ENCODE data around the gene ADGRB2.

DNA sequence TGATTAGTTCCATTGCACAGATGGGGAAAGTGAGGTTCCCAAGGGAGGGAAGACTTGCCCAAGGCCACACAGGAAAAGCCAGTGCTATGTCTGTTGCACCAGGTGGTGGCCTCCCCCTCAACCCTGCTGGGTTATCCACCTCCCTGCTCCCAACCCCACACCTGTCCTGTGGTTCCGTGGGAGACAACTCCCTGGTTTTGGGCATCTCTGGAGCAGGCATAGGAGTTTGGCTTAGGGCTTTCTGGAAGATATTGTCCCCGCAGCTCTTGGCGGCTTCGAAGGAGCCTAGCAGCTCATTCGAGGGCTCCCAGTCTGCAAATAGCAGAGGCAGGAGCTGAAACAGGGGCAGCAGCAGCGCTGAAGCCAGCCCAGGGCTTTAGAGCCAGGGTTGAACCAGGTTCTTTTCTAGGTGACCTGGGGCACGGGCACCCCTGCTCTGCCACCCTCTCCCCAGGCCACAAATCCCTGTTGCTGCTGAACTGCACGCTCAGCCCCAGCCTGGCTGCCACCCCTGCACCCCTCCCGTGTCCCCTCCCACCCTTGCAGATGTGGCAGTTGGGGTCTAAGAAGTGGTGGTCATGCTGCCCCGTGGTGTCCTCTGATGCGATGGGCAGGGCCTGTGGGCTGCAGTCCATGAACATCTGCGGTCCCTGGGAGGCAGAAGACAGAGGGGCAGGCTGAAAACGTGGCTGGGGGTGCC is 29.6 kb upstream of the ADGRB2 start:
- TF ChIP-seq, protein P1, sequence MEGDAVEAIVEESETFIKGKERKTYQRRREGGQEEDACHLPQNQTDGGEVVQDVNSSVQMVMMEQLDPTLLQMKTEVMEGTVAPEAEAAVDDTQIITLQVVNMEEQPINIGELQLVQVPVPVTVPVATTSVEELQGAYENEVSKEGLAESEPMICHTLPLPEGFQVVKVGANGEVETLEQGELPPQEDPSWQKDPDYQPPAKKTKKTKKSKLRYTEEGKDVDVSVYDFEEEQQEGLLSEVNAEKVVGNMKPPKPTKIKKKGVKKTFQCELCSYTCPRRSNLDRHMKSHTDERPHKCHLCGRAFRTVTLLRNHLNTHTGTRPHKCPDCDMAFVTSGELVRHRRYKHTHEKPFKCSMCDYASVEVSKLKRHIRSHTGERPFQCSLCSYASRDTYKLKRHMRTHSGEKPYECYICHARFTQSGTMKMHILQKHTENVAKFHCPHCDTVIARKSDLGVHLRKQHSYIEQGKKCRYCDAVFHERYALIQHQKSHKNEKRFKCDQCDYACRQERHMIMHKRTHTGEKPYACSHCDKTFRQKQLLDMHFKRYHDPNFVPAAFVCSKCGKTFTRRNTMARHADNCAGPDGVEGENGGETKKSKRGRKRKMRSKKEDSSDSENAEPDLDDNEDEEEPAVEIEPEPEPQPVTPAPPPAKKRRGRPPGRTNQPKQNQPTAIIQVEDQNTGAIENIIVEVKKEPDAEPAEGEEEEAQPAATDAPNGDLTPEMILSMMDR (conservative IDR thresholded peaks at IDR 0.05 in 1 of 2, IDR thresholded peaks at IDR 0.05 in 1 of 2; ENCODE audit: low read depth in 1 of 2, low read length in 2 of 2): no peak
- no peak for TF ChIP-seq EZH2 (IDR thresholded peaks at IDR 0.05; ENCODE audit: low read length, missing control alignments)
